HFFc6 (cell line): Measurements from ENCODE around the gene POR. TPM values are rescaled to one million over a fixed set of nuclear protein-coding genes. Genes with fewer than 3 reads are reported as not detected.

Experiments
- DNase-seq: peaks from one replicate; pipeline ENCODE4 v3.0.0-alpha.2; 2018
- H3K27ac Mint-ChIP-seq: 2 replicates; pipeline ENCODE4 v1.8.0; 2020; ENCODE audit warnings: mild to moderate bottlenecking, mixed read lengths
- H3K27me3 Mint-ChIP-seq: 2 replicates; pipeline ENCODE4 v1.8.0; 2021; ENCODE audit warnings: mild to moderate bottlenecking, moderate library complexity, mixed read lengths; ENCODE audit not compliant: insufficient read depth
- H3K36me3 Mint-ChIP-seq: 2 replicates; pipeline ENCODE4 v1.8.0; 2021; ENCODE audit warnings: low read depth, mixed read lengths
- H3K4me1 Mint-ChIP-seq: 2 replicates; pipeline ENCODE4 v1.8.0; 2020; ENCODE audit warnings: low read depth, mixed read lengths
- H3K4me3 Mint-ChIP-seq: 2 replicates; pipeline ENCODE4 v1.8.0; 2020; ENCODE audit warnings: mild to moderate bottlenecking, moderate library complexity, mixed read lengths
- H3K9me3 Mint-ChIP-seq: 2 replicates; pipeline ENCODE4 v1.8.0; 2020; ENCODE audit warnings: mild to moderate bottlenecking, mixed read lengths
- CTCF ChIP-seq: fragments of 200-600 bp; sonication (generic); IDR thresholded peaks from 2 replicates; pipeline ENCODE4 v1.5.0; 2021; ENCODE audit warnings: antibody characterized with exemption, mild to moderate bottlenecking
- total RNA-seq, 6 experiments: library from RNA; stranded (reverse); fragmentation: NEBNext Ultra II Directional; extraction: Animal tissue kit (Norgen Biotek cat#: 25700); gene quantifications; 2 replicates in 1 of 6; 3 replicates in 5 of 6; pipeline ENCODE4 v1.2.3, GENCODE V29; 2021

Gene POR
- total RNA-seq, 6 experiments from 2014 or later, result 48.2 to 69.3 (median 49.4) TPM

GRCh38 chr7:75996476-75996875 lies 81.5 kb downstream of the POR start:
- no peak for TF ChIP-seq CTCF
- no peak overlapping the region for H3K4me3 Mint-ChIP-seq
- peaks cover 14% of the 10 kb centered on the region for H3K4me1 Mint-ChIP-seq
- H3K9me3 Mint-ChIP-seq, result no peaks in the 10 kb centered on the region
- no peaks in the 10 kb centered on the region; the same call in 1 of the 2 replicates for H3K27me3 Mint-ChIP-seq
- H3K36me3 Mint-ChIP-seq, result peaks cover 24% of the 10 kb centered on the region
- H3K27ac Mint-ChIP-seq, result no peak overlapping the region
- no peak for DNase-seq

GRCh38 chr7:75998038-75998437 lies 83.1 kb downstream of the POR start:
- TF ChIP-seq CTCF, result no peak
- H3K27me3 Mint-ChIP-seq, result no peaks in the 10 kb centered on the region; the same call in 1 of the 2 replicates
- no peak overlapping the region for H3K27ac Mint-ChIP-seq
- H3K4me3 Mint-ChIP-seq, result no peak overlapping the region
- H3K9me3 Mint-ChIP-seq, result no peaks in the 10 kb centered on the region
- H3K36me3 Mint-ChIP-seq, result peaks cover 27% of the 10 kb centered on the region
- DNase-seq, result no peak
- peaks cover 12% of the 10 kb centered on the region for H3K4me1 Mint-ChIP-seq

GRCh38 chr7:76000566-76000965 lies 85.6 kb downstream of the POR start:
- H3K4me1 Mint-ChIP-seq, result no peaks in the 10 kb centered on the region
- no peak overlapping the region for H3K4me3 Mint-ChIP-seq
- no peak for DNase-seq
- H3K27ac Mint-ChIP-seq, result no peak overlapping the region
- no peak for TF ChIP-seq CTCF
- peaks cover 32% of the 10 kb centered on the region for H3K36me3 Mint-ChIP-seq
- no peaks in the 10 kb centered on the region for H3K9me3 Mint-ChIP-seq
- no peaks in the 10 kb centered on the region for H3K27me3 Mint-ChIP-seq

- Mint-ChIP-seq H3K27ac (no peak overlapping the region), H3K4me3 (no peak overlapping the region), H3K4me1 (no peaks in the 10 kb centered on the region), H3K9me3 (no peaks in the 10 kb centered on the region), H3K27me3 (no peaks in the 10 kb centered on the region), H3K36me3 (peaks cover 17% of the 10 kb centered on the region)
- DNase-seq, result no peak
- no peak for TF ChIP-seq CTCF
These were observed 87.2 kb downstream of the POR start for GRCh38 chr7:76002139-76002538.

- no peaks in the 10 kb centered on the region for H3K4me1 Mint-ChIP-seq
These were observed 87.9 kb downstream of the POR start for GRCh38 chr7:76002822-76003221.

More at GRCh38 chr7:76002822-76003221, 87.9 kb downstream of the POR start:
- H3K9me3 Mint-ChIP-seq, result no peaks in the 10 kb centered on the region
- H3K4me3 Mint-ChIP-seq, result no peak overlapping the region
- DNase-seq, result no peak
- H3K36me3 Mint-ChIP-seq, result peaks cover 17% of the 10 kb centered on the region
- TF ChIP-seq CTCF, result no peak
- no peaks in the 10 kb centered on the region for H3K27me3 Mint-ChIP-seq
- H3K27ac Mint-ChIP-seq, result no peak overlapping the region
